HUES6 (cell line): ENCODE data around the gene PIGBOS1.

ENCODE experiments used
- H3K27ac ChIP-seq: 2 replicates; pipeline ENCODE4 v1.7.0; 2013; ENCODE audit warnings: low read depth, mild to moderate bottlenecking, low read length, inconsistent platforms
- H3K27me3 ChIP-seq: 2 replicates; pipeline ENCODE4 v1.6.1; 2013; ENCODE audit warnings: low read length; ENCODE audit not compliant: control insufficient read depth, insufficient read depth
- H3K36me3 ChIP-seq: 2 replicates; pipeline ENCODE4 v1.6.1; 2013; ENCODE audit warnings: low read length; ENCODE audit not compliant: control insufficient read depth, insufficient read depth
- H3K4me1 ChIP-seq: 2 replicates; pipeline ENCODE4 v1.6.1; 2013; ENCODE audit warnings: low read length; ENCODE audit not compliant: control insufficient read depth, insufficient read depth
- H3K4me3 ChIP-seq: 2 replicates; pipeline ENCODE4 v1.5.1; 2013; ENCODE audit warnings: low read depth, low read length
- H3K9ac ChIP-seq: one replicate; pipeline ENCODE4 v1.6.1; 2013; ENCODE audit warnings: mild to moderate bottlenecking, low read length
- H3K9me3 ChIP-seq: 2 replicates; pipeline ENCODE4 v1.6.1; 2013; ENCODE audit warnings: low read depth, low read length; ENCODE audit not compliant: control insufficient read depth, insufficient read depth

PIGBOS1 gene, protein sequence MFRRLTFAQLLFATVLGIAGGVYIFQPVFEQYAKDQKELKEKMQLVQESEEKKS

DNA sequence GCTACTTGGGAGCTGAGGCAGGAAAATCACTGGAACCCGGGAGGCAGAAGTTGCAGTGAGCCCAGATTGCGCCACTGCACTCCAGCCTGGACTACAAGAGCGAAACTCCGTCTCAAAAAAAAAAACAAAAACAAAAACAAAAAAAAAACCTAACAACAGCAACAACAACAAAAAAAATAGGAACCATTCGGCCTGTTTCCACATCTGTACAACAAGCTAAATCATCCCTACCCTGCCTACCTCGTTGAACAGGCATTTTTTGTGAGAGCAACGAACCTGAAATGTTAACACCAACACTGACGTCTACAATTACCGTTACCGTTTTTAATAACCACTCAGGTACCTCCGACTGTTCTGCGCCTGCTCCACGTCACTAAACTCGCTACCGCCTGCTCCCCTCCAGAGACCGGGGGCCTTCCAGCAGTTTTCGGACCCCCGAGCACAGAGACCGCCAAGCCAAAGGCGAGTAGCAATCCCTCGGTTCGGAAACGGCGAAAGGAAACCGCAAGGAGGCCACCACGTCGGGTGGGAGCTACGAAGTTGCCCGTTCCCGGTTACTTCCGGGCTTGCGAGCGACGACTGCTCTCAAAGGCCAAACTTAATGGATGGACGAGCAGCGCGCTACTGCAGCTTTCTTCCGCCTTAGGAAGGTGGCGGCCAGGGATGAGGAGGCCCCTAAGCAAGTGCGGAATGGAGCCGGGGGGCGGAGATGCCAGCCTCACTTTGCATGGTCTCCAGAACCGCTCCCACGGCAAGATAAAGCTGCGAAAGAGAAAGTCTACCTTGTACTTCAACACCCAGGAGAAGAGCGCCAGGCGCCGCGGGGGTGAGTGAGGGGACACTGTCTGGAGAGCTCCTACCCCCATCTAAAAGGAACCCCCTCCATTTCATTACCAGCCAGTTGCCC lies at the start of gene PIGBOS1, which contains the start of gene PIGB:
TSS of gene PIGBOS1 (minus strand) at position 536 of the 907 bp plus-strand sequence. CDS start 1,331 bp downstream, outside the sequence.
TSS of gene PIGB (plus strand) at position 635 of the 907 bp plus-strand sequence. CDS start at position 664, 29 bp downstream.
- H3K36me3 ChIP-seq, result no peaks in the 10 kb centered on the region
- H3K9ac ChIP-seq, result peak within 1 kb of the TSS; percentile 76
- peak within 1 kb of the TSS; percentile 71 for H3K4me3 ChIP-seq
- H3K27ac ChIP-seq, result peak within 1 kb of the TSS; percentile 8; the same call in 1 of the 2 replicates
- no peaks in the 10 kb centered on the region for H3K9me3 ChIP-seq
- no peaks in the 10 kb centered on the region; the same call in 1 of the 2 replicates for H3K4me1 ChIP-seq
- H3K27me3 ChIP-seq, result no peaks in the 10 kb centered on the region

DNA sequence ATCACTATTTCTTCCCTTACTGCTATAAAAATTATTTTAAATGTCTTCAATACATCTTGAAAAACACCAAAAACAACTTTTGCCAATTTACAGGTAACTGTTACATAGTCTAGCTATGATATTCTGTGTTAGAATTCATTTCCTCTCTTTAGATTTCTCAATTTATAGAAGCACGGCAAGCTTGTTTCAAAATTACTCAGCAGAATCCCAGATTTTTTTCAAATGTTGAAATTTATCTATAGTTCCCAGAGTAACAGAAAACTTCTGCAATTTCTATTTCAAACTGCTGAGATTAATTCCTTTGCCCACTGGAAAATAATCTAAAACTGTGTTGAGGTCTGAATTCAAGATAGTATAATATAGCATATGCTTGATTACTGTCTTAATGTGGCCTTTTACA lies 48.1 kb upstream of the PIGBOS1 start:
- no peak overlapping the region for H3K9ac ChIP-seq
- no peak overlapping the region for H3K27ac ChIP-seq
- H3K27me3 ChIP-seq, result no peaks in the 10 kb centered on the region
- H3K4me3 ChIP-seq, result no peak overlapping the region
- H3K9me3 ChIP-seq, result no peaks in the 10 kb centered on the region
- H3K4me1 ChIP-seq, result no peaks in the 10 kb centered on the region
- no peaks in the 10 kb centered on the region; the same call in 1 of the 2 replicates for H3K36me3 ChIP-seq

DNA sequence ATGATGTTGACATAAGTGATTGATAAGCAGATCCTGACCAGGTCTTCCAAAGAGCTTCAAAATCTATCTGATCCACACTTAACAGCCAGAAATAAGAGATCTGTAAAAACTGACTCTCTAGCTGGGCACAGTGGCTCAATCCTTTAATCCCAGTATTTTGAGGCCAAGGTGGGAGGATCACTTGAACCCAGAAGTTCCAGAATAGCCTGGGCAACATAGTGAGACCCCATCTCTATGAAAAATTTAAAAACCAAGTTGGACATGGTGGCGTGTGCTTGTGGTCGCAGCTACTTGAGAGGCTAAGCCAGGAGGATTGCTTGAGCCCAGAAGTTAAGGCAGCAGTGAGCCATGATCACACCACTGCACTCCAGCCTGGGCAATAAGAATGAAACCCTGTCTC lies 43.7 kb upstream of the PIGBOS1 start:
- H3K4me1 ChIP-seq, result peaks cover 7% of the 10 kb centered on the region
- no peak overlapping the region for H3K9ac ChIP-seq
- H3K27me3 ChIP-seq, result no peaks in the 10 kb centered on the region
- H3K4me3 ChIP-seq, result no peak overlapping the region
- no peaks in the 10 kb centered on the region for H3K36me3 ChIP-seq
- H3K9me3 ChIP-seq, result no peaks in the 10 kb centered on the region
- H3K27ac ChIP-seq, result no peak overlapping the region

DNA sequence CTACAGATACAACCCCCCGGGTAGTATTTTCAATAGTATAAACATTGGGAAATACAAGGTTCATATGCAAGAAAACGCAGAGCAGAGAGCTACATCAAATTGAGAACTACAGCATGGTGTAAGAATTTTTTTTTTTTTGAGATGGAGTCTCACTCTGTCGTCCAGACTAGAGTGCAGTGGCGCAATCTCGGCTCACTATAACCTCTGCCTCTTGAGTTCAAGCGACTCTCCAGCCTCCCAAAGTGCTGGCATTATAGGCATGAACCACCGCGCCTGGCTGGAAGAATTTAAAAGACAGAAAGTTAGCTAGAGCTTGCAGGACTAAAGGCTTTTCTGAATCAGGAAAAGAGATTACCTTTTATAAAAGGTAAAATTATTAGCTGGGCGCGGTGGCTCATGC lies 42.1 kb upstream of the PIGBOS1 start:
- no peak overlapping the region for H3K27ac ChIP-seq
- H3K4me1 ChIP-seq, result peaks cover 7% of the 10 kb centered on the region
- H3K27me3 ChIP-seq, result no peaks in the 10 kb centered on the region
- no peaks in the 10 kb centered on the region for H3K9me3 ChIP-seq
- no peaks in the 10 kb centered on the region for H3K36me3 ChIP-seq
- no peak overlapping the region for H3K4me3 ChIP-seq
- no peak overlapping the region for H3K9ac ChIP-seq

DNA sequence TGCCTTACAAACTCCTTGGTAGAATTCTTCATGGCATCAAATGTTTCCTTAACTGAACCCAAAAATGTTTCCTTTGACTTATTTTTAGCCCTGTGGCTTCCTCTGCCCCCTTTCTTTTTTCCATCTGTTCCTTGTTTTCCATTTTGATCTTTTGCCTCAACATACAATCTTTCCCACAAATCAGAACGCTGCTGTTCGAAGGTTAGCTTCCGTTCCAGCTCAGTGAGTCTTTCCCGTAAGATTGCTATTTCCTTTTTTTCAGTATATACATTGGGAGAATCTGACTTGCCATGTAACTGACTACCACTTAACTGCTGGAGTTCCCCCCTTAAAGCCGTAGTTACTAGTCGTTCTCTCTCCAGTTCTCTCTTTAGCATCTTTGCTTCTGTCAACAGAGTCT lies 41.3 kb upstream of the PIGBOS1 start:
- no peak overlapping the region for H3K9ac ChIP-seq
- 0 out of 2 replicates have a peak overlapping the region, but pooled peaks have one; percentile 33 for H3K27ac ChIP-seq
- H3K36me3 ChIP-seq, result no peaks in the 10 kb centered on the region
- peaks cover 7% of the 10 kb centered on the region for H3K4me1 ChIP-seq
- H3K9me3 ChIP-seq, result no peaks in the 10 kb centered on the region
- no peaks in the 10 kb centered on the region for H3K27me3 ChIP-seq
- no peak overlapping the region for H3K4me3 ChIP-seq

DNA sequence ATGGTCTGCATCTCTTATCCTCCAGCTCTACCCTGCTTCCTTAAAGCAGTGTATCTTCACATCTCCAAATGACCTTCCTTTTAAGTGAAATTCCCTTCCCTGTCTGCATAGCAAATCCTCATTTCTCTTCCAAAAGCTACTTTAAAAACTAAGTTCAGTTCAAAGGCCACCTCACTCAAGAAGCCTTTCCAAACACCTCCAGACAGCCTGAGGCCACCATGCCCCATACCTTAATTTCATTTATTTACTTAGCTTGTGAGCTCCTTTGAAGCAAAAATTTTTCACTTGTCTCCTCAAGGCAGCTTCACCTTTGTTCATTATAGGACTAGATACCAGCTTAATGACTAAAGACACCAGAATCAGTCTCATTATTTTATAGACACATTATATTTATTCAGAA lies 39.5 kb upstream of the PIGBOS1 start:
- Histone ChIP-seq H3K4me3 (no peak overlapping the region), H3K27ac (no peak overlapping the region), H3K36me3 (no peaks in the 10 kb centered on the region), H3K9ac (no peak overlapping the region), H3K9me3 (no peaks in the 10 kb centered on the region), H3K27me3 (no peaks in the 10 kb centered on the region), H3K4me1 (peaks cover 7% of the 10 kb centered on the region)

DNA sequence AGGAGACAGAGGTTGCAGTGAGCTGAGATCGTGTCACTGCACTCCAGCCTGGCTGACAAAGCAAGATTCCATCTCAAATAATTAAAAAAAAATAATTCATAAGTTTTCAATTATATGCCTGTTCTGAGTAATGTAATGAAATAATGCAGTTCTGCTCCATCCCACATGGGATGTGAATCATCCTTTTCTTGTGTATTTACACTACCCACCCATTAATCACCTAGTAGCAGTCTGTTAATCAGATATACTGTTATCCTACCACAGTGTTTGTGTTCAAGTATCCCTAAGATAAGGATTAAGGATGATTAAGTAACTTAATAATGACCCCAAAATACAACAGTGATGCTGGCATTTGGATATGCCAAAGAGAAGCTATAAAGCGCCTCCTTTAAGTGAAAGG lies 38.9 kb upstream of the PIGBOS1 start:
- no peaks in the 10 kb centered on the region for H3K36me3 ChIP-seq
- no peaks in the 10 kb centered on the region for H3K27me3 ChIP-seq
- H3K27ac ChIP-seq, result no peak overlapping the region
- no peaks in the 10 kb centered on the region for H3K9me3 ChIP-seq
- H3K9ac ChIP-seq, result no peak overlapping the region
- no peak overlapping the region for H3K4me3 ChIP-seq
- peaks cover 14% of the 10 kb centered on the region for H3K4me1 ChIP-seq

DNA sequence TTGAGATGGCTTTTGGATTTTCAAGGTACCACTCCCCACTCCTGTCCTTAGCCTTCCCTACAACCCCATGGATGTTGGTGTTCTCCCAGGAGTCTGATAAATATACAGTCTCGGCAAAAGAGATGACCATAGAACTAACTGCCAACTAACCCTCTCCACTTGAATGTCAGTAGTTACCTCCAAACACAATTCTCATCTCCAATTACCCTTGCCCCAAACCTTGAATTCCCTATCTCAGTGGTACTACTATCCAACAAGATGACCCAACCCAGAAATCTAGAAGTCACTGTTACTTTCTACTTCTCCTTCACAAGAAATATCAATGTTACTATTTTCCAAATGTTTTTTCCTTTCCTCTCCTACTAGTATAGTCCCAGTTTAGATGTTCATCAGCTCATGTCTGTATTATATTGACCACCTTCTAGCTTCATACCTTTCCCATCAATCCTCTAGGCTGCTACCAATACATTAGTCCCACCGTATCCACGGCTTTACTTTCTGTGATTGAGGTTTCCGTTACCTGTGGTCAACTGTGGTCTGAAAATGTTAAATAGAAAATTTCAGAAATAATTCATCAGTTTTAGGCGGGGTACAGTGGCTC lies 38.2 kb upstream of the PIGBOS1 start:
- Histone ChIP-seq H3K27me3 (no peaks in the 10 kb centered on the region), H3K9me3 (no peaks in the 10 kb centered on the region), H3K9ac (no peak overlapping the region), H3K27ac (no peak overlapping the region), H3K36me3 (no peaks in the 10 kb centered on the region), H3K4me3 (no peak overlapping the region), H3K4me1 (peaks cover 21% of the 10 kb centered on the region)

DNA sequence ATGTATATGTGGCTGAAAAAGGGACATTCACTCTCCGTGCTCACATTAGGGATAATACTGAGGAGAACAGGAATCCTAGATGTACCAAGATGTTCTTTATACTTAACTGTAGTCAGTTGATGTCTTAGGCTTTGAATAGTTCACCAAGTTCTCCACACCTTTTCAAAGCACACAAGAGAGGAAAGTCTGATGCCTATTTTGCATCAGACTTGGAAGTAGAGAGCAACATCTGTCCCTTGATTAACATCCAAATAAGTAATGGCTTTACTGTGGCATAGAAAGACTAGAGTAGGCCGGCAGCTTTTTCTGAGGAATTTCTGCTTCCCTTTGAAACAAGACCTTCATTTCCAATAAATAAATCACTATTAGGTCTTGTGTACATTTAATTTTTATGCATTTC lies 34.1 kb upstream of the PIGBOS1 start:
- H3K36me3 ChIP-seq, result no peaks in the 10 kb centered on the region
- H3K9ac ChIP-seq, result no peak overlapping the region
- peaks cover 22% of the 10 kb centered on the region for H3K4me1 ChIP-seq
- no peaks in the 10 kb centered on the region for H3K27me3 ChIP-seq
- H3K27ac ChIP-seq, result 0 out of 2 replicates have a peak overlapping the region, but pooled peaks have one; percentile 2
- H3K4me3 ChIP-seq, result no peak overlapping the region
- no peaks in the 10 kb centered on the region for H3K9me3 ChIP-seq

DNA sequence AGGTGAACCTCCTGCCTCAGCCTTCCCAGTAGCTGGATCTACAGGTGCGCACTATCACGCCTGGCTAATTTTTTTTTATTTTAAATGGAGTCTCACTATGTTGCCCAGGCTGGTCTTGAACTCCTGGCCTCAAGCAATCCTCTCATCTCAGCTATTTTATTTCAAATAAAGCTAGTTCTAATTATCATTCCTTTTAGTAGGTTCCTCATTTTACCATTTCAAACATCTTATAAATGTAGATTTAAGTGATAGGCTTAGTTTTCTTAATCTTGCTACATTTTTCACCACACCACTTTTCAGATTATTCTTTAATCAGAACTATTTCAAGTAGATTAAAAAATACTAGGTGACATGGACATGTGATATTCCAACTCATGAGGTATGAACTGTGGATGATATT lies 30.4 kb upstream of the PIGBOS1 start:
- H3K36me3 ChIP-seq, result no peaks in the 10 kb centered on the region
- H3K9me3 ChIP-seq, result no peaks in the 10 kb centered on the region
- peaks cover 26% of the 10 kb centered on the region for H3K4me1 ChIP-seq
- no peaks in the 10 kb centered on the region for H3K27me3 ChIP-seq
- H3K4me3 ChIP-seq, result no peak overlapping the region
- H3K9ac ChIP-seq, result no peak overlapping the region
- H3K27ac ChIP-seq, result no peak overlapping the region

DNA sequence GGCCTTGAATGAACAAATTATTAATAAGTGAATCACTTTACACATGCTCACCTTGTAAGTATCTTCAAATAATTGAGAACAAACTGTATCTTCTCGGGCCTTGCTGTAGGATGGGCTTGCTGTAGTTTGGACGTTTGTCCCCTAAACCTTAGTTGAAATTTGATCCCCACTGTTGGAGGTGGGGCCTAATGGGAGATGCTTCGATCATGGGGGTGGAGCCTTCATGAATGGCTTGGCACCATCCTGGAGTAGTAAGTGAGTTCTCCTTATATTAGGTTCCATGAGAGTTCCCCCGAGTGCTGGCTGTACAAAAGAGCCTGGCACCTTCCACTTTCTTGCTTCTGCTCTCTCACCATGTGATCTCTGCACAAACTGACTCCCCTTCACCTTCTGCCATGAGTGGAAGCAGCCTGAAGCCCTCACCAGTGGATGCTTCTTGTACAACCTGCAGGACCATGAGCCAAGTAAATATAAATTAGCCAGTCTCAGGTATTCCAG lies 29.4 kb upstream of the PIGBOS1 start:
- Histone ChIP-seq H3K27me3 (no peaks in the 10 kb centered on the region), H3K9ac (no peak overlapping the region), H3K27ac (no peak overlapping the region), H3K36me3 (no peaks in the 10 kb centered on the region), H3K9me3 (no peaks in the 10 kb centered on the region), H3K4me3 (no peak overlapping the region), H3K4me1 (peaks cover 33% of the 10 kb centered on the region)
